HUES48 (cell line): ENCODE results near the gene TUNAR.

Source experiments
- H3K27ac ChIP-seq: one replicate; pipeline ENCODE4 v1.7.0; 2013; ENCODE audit warnings: low read depth, low read length, inconsistent platforms
- H3K27me3 ChIP-seq: 2 replicates; pipeline ENCODE4 v1.6.1; 2013; ENCODE audit warnings: mild to moderate bottlenecking, low read length; ENCODE audit not compliant: control insufficient read depth, insufficient read depth
- H3K36me3 ChIP-seq: 2 replicates; pipeline ENCODE4 v1.6.1; 2013; ENCODE audit warnings: low read length; ENCODE audit not compliant: control insufficient read depth, insufficient read depth
- H3K4me1 ChIP-seq: 2 replicates; pipeline ENCODE4 v1.6.1; 2013; ENCODE audit warnings: mild to moderate bottlenecking, low read length; ENCODE audit not compliant: control insufficient read depth, insufficient read depth
- H3K4me3 ChIP-seq: 2 replicates; pipeline ENCODE4 v1.5.1; 2013; ENCODE audit warnings: mild to moderate bottlenecking, low read depth, low read length
- H3K9ac ChIP-seq: 2 replicates; pipeline ENCODE4 v1.6.1; 2013; ENCODE audit warnings: mild to moderate bottlenecking, low read depth, low read length, moderate library complexity
- H3K9me3 ChIP-seq: 2 replicates; pipeline ENCODE4 v1.6.1; 2013; ENCODE audit warnings: low read length; ENCODE audit not compliant: control insufficient read depth, insufficient read depth

The TUNAR gene

DNA sequence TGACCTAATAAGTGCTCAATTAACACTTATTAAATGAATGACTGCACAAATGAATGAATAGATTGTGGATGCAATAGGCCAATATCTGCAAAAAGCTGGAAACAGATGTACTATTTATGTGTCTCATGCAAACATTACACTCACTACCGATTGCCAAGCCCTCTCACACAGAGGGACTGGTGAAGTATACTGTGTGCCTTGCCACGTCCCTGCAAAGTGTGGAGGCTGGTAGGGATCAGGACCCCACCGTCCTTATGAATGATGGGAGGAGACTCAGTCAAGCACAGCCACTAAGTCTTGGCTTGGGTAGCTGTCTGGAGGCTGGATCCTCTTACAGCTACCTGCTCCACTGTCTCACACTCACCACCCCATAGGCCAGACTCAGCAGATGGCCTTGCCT is 3.9 kb upstream of the TUNAR start:
- Histone ChIP-seq H3K36me3 (no peaks in the 10 kb centered on the region), H3K4me3 (no peak overlapping the region), H3K9ac (no peak overlapping the region), H3K9me3 (no peaks in the 10 kb centered on the region), H3K4me1 (peaks cover 15% of the 10 kb centered on the region), H3K27me3 (peaks cover 26% of the 10 kb centered on the region), H3K27ac (no peak overlapping the region)

DNA sequence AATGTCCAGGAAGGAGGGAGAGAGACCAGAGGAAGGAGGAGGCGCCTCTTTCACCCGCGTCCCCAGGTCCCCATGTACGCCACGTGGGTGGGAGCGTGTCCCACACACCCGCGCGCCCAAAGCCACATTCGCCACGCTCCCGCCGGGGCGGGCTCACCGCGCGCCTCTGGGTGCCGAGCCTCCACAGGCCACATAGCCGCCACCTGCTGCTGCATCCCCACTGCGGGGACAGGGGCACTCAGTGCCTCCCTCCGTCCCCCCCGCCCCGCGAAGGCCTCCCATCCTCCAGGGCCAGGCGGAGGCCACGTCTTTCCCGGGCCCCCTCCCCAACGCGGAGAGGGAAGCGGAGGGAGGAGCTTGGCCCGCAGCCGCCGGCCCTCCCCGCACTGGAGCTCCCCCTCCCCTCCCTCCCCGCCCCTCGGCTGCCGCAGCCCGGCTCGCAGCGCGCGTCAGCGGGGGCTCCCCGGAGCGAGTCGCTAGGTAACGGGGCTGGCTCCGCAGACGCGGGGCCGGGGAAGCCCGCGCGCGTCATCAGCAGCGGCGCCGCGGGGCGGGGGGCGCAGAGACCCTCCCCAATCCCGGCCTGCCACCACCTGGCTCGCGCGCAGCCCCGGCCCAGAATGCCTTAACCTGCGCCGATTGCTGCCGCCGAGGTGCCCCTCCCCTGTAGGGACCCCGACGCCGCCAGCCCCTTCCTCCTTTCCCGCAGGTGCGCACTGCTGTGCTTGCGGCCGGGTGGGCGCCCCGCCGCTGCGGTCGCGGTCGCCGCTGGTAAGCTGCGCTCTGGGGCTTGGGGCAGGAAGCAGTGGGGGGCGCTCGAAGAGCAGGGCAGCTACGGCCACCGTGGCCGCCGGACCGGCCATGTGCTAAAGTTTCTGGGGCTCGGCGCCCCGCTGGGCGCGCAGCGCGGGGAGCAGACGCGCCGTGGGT is 536 bp upstream of the TUNAR start:
- peaks cover 12% of the 10 kb centered on the region for H3K36me3 ChIP-seq
- no peaks in the 10 kb centered on the region for H3K9me3 ChIP-seq
- H3K27me3 ChIP-seq: peaks cover 30% of the 10 kb centered on the region
- peaks cover 27% of the 10 kb centered on the region for H3K4me1 ChIP-seq
- H3K9ac ChIP-seq: peak overlapping the region; percentile 68
- no peak overlapping the region for H3K27ac ChIP-seq
- H3K4me3 ChIP-seq: peak overlapping the region; percentile 73

DNA sequence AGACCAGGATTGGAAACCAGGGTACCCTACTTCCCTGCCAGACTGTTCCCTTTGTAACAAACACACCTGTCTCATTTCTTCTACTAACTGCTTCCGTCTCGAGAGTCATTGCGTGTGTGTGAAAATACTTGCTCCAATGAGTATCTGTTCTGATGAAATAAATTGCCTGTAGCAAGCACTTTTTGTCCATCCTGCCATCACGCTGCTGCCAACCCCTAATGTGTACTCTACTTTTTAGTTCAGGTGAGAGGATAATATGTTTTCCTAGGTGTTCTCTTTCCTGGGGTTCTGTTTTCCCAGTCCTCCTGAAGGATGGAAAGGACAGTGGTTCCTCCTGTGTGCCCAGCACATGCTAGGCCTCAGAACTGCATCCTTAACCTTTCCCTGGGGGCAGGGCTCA is 1.0 kb downstream of the TUNAR start:
- Histone ChIP-seq H3K36me3 (peaks cover 22% of the 10 kb centered on the region), H3K4me1 (peaks cover 40% of the 10 kb centered on the region), H3K27me3 (peaks cover 30% of the 10 kb centered on the region), H3K27ac (no peak overlapping the region), H3K9ac (no peak overlapping the region), H3K9me3 (no peaks in the 10 kb centered on the region), H3K4me3 (peak overlapping the region; percentile 73)

- H3K4me3 ChIP-seq: no peak overlapping the region
- no peak overlapping the region for H3K27ac ChIP-seq
- H3K36me3 ChIP-seq: peaks cover 33% of the 10 kb centered on the region
- H3K9me3 ChIP-seq: no peaks in the 10 kb centered on the region
- no peaks in the 10 kb centered on the region for H3K27me3 ChIP-seq
- peaks cover 30% of the 10 kb centered on the region for H3K4me1 ChIP-seq
- H3K9ac ChIP-seq: no peak overlapping the region
Measured at GRCh38 chr14:95884377-95884776, 7.7 kb downstream of the TUNAR start.

GRCh38 chr14:95885278-95885677 is 8.6 kb downstream of the TUNAR start:
- peaks cover 30% of the 10 kb centered on the region for H3K4me1 ChIP-seq
- no peak overlapping the region for H3K27ac ChIP-seq
- peaks cover 28% of the 10 kb centered on the region for H3K36me3 ChIP-seq
- peak overlapping the region; percentile 19; the same call in 1 of the 2 replicates for H3K9ac ChIP-seq
- H3K9me3 ChIP-seq: no peaks in the 10 kb centered on the region
- no peak overlapping the region for H3K4me3 ChIP-seq
- H3K27me3 ChIP-seq: no peaks in the 10 kb centered on the region

- peaks cover 26% of the 10 kb centered on the region for H3K36me3 ChIP-seq
- no peaks in the 10 kb centered on the region for H3K27me3 ChIP-seq
- H3K4me3 ChIP-seq: no peak overlapping the region
- H3K9me3 ChIP-seq: no peaks in the 10 kb centered on the region
- H3K9ac ChIP-seq: no peak overlapping the region
- peaks cover 28% of the 10 kb centered on the region for H3K4me1 ChIP-seq
- no peak overlapping the region for H3K27ac ChIP-seq
Measured at GRCh38 chr14:95885866-95886265, 9.2 kb downstream of the TUNAR start.

- no peaks in the 10 kb centered on the region for H3K9me3 ChIP-seq
- H3K27ac ChIP-seq: no peak overlapping the region
- H3K4me1 ChIP-seq: peaks cover 25% of the 10 kb centered on the region
- no peaks in the 10 kb centered on the region for H3K27me3 ChIP-seq
- no peak overlapping the region for H3K9ac ChIP-seq
- H3K36me3 ChIP-seq: peaks cover 20% of the 10 kb centered on the region
- no peak overlapping the region for H3K4me3 ChIP-seq
Measured at GRCh38 chr14:95886366-95887056, 9.9 kb downstream of the TUNAR start.

GRCh38 chr14:95887351-95887750 is 10.7 kb downstream of the TUNAR start:
- Histone ChIP-seq H3K4me3 (no peak overlapping the region), H3K36me3 (peaks cover 14% of the 10 kb centered on the region), H3K27ac (no peak overlapping the region), H3K27me3 (no peaks in the 10 kb centered on the region), H3K9me3 (no peaks in the 10 kb centered on the region), H3K9ac (no peak overlapping the region), H3K4me1 (peaks cover 17% of the 10 kb centered on the region)

GRCh38 chr14:95889236-95889979 is 12.8 kb downstream of the TUNAR start:
- no peaks in the 10 kb centered on the region for H3K27me3 ChIP-seq
- H3K9ac ChIP-seq: no peak overlapping the region
- no peak overlapping the region for H3K27ac ChIP-seq
- peaks cover 8% of the 10 kb centered on the region for H3K36me3 ChIP-seq
- no peak overlapping the region for H3K4me3 ChIP-seq
- H3K4me1 ChIP-seq: peaks cover 12% of the 10 kb centered on the region
- no peaks in the 10 kb centered on the region for H3K9me3 ChIP-seq

DNA sequence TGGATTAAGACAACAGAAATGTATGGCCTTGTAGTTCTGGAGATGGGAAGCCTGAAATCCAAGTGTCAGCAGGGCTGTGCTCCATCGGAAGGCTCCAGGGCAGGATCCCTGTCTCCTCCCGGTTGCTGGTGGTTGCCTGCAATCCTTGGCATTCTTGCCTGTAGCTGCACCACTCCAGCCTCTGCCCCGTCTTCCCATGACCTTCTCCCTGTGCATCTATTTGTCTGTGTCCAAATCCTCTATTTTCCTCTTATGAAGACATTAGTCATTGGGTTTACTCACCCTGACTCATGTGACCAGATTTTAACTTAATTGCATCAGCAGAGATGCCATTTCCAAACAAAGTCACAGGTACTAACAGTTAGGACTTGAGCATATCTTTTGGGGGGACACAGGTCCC is 15.1 kb downstream of the TUNAR start:
- H3K4me1 ChIP-seq: peaks cover 10% of the 10 kb centered on the region
- H3K36me3 ChIP-seq: peaks cover 8% of the 10 kb centered on the region
- H3K9ac ChIP-seq: peak overlapping the region; percentile 12; the same call in 1 of the 2 replicates
- no peak overlapping the region for H3K4me3 ChIP-seq
- H3K27me3 ChIP-seq: no peaks in the 10 kb centered on the region
- H3K9me3 ChIP-seq: no peaks in the 10 kb centered on the region
- no peak overlapping the region for H3K27ac ChIP-seq
